Mesothelial cell of epicardium (in vitro differentiated cells): ENCODE measurements around the gene LRP4. TPM values are rescaled to one million over a fixed set of nuclear protein-coding genes. Genes with fewer than 3 reads are reported as not detected.

Experiments used
- DNase-seq, 2 experiments: peaks; one replicate each; pipeline ENCODE4 v3.0.0; 2021; ENCODE audit warnings: low spot score in 2 of 2; ENCODE audit not compliant: unreplicated experiment in 2 of 2
- H3K27ac Mint-ChIP-seq: 2 replicates; pipeline ENCODE4 v1.8.0; 2021; ENCODE audit warnings: mixed read lengths
- H3K27me3 Mint-ChIP-seq: 2 replicates; pipeline ENCODE4 v1.8.0; 2021; ENCODE audit warnings: low read depth, mixed read lengths
- H3K36me3 Mint-ChIP-seq: 2 replicates; pipeline ENCODE4 v1.8.0; 2021; ENCODE audit warnings: mixed read lengths
- H3K4me1 Mint-ChIP-seq: 2 replicates; pipeline ENCODE4 v1.8.0; 2021; ENCODE audit warnings: mixed read lengths
- H3K4me3 Mint-ChIP-seq: 2 replicates; pipeline ENCODE4 v1.8.0; 2021; ENCODE audit warnings: mild to moderate bottlenecking, moderate library complexity, mixed read lengths
- H3K9me3 Mint-ChIP-seq: 2 replicates; pipeline ENCODE4 v1.8.0; 2021; ENCODE audit warnings: mixed read lengths
- CTCF ChIP-seq: fragments of 200-600 bp; sonication (generic); IDR thresholded peaks from one replicate; pipeline ENCODE4 v1.5.0; 2021; ENCODE audit warnings: antibody characterized with exemption; ENCODE audit not compliant: unreplicated experiment
- total RNA-seq: library from RNA; stranded (reverse); gene quantifications from 3 replicates; pipeline ENCODE4 v1.2.1, GENCODE V29; 2021

The LRP4 gene
- total RNA-seq, 1 donor from 2014 or later = 26.8 TPM

GRCh38 chr11:46948378-46949131 lies 30.2 kb upstream of the LRP4 start:
- no peaks in the 10 kb centered on the region for H3K27me3 Mint-ChIP-seq
- H3K27ac Mint-ChIP-seq = peak overlapping the region; percentile 76
- no peak overlapping the region for H3K4me3 Mint-ChIP-seq
- no peak for TF ChIP-seq CTCF
- H3K4me1 Mint-ChIP-seq = peaks cover 15% of the 10 kb centered on the region
- peaks cover 3% of the 10 kb centered on the region for H3K36me3 Mint-ChIP-seq
- DNase-seq = no peak
- no peaks in the 10 kb centered on the region for H3K9me3 Mint-ChIP-seq

GRCh38 chr11:46947399-46948077 lies 29.2 kb upstream of the LRP4 start:
- Mint-ChIP-seq H3K27me3 (no peaks in the 10 kb centered on the region), H3K4me3 (no peak overlapping the region), H3K4me1 (peaks cover 15% of the 10 kb centered on the region), H3K27ac (peak overlapping the region; percentile 92), H3K9me3 (no peaks in the 10 kb centered on the region), H3K36me3 (peaks cover 6% of the 10 kb centered on the region)
- no peak for TF ChIP-seq CTCF
- no peak for DNase-seq

GRCh38 chr11:46944356-46945075 lies 26.2 kb upstream of the LRP4 start:
- H3K27me3 Mint-ChIP-seq = no peaks in the 10 kb centered on the region
- no peaks in the 10 kb centered on the region for H3K9me3 Mint-ChIP-seq
- peaks cover 10% of the 10 kb centered on the region for H3K36me3 Mint-ChIP-seq
- no peak for DNase-seq
- H3K27ac Mint-ChIP-seq = no peak overlapping the region
- H3K4me3 Mint-ChIP-seq = no peak overlapping the region
- H3K4me1 Mint-ChIP-seq = peaks cover 15% of the 10 kb centered on the region
- TF ChIP-seq CTCF = no peak

GRCh38 chr11:46942172-46942571 lies 23.8 kb upstream of the LRP4 start:
- Mint-ChIP-seq H3K4me1 (peaks cover 12% of the 10 kb centered on the region), H3K36me3 (peaks cover 11% of the 10 kb centered on the region), H3K27me3 (no peaks in the 10 kb centered on the region), H3K27ac (no peak overlapping the region), H3K4me3 (no peak overlapping the region), H3K9me3 (no peaks in the 10 kb centered on the region)
- no peak for TF ChIP-seq CTCF
- DNase-seq = no peak

DNA sequence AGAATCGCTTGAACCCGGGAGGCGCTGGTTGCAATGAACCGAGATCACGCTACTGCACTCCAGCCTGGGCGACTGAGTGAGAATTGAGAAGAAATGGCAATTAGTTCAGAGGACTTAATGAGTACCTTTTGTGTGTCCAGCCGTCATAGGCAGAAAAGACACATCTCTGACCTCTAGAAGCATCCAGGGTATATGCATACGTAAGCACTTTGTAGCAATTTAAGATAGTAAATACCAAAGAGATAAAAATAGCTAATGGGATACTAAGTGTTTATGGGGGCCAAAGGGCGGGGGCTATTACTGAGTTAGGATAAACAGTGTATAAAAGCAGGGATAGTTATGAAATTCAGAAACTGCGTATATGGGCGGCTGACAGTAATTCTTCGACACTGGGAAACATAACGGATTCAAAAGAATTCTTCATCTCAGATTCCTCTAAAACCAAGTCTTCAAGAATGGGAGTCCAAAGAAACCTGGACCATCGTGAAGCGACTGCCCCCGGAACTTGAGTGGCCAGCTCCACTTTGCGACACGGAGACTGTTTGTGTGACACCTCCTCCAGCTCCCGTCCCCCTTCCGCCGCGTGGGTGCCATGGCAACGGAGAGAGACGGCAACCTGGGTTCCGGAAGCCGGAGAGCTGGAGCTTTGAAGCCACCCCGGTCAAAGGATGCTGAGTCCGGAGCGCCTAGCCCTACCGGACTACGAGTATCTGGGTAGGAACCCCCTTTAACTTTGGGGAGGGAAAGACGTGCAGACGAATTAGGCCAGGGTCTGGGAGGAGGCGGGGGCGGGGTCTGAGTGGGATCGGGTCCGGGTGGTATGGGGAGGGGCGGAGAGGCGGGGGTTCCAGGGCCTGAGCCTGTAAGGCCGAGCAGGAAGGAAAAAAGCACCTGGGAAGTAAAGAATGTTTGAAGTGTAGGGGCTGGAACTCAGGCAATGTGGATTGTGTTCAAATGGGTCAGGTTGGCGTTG lies 18.1 kb upstream of the LRP4 start, which contains the start of gene CSTPP1:
Gene CSTPP1, plus strand, starts transcription at position 624 of the 973 bp plus-strand sequence. Its CDS starts 45 bp downstream, at position 669.
- TF ChIP-seq CTCF = no peak
- Mint-ChIP-seq H3K36me3 (peaks cover 7% of the 10 kb centered on the region), H3K4me1 (peaks cover 13% of the 10 kb centered on the region), H3K4me3 (peak within 1 kb of the TSS; percentile 97), H3K9me3 (no peaks in the 10 kb centered on the region), H3K27me3 (peaks cover 1% of the 10 kb centered on the region), H3K27ac (peak within 1 kb of the TSS; percentile 97)
- DNase-seq = peak; percentile 90 to 95
